Hematopoietic multipotent progenitor cell (in vitro differentiated cells): Measurements from ENCODE around the gene ST6GALNAC3. TPM values are rescaled to one million over a fixed set of nuclear protein-coding genes. Genes with fewer than 3 reads are reported as not detected.
"Not testable (repeated sequence)": the region's sequence is repeated elsewhere in the genome, so short reads cannot be mapped to it uniquely, and the experiment has no call there.

ENCODE experiments used
- DNase-seq, 3 donors: peaks; one replicate each; pipeline ENCODE4 v3.0.0-alpha.2; 2011 to 2015; ENCODE audit warnings: low read depth in 2 of 3, low spot score in 2 of 3
- total RNA-seq: library from RNA; depleted of rRNA; stranded (reverse); fragments of >200 nt; gene quantifications from one replicate; pipeline ENCODE4 v1.2.3, GENCODE V29; 2012

Gene ST6GALNAC3
- total RNA-seq, 1 donor: under 0.01 TPM

GRCh38 chr1:76317299-76317900, 242.9 kb downstream of the ST6GALNAC3 start:
- no peak for DNase-seq

GRCh38 chr1:76330991-76331603, 256.6 kb downstream of the ST6GALNAC3 start:
- DNase-seq: peak; percentile 5 to 84 (median 51)

- no peak for DNase-seq
These were observed 261.3 kb downstream of the ST6GALNAC3 start for GRCh38 chr1:76335882-76336281.

DNA sequence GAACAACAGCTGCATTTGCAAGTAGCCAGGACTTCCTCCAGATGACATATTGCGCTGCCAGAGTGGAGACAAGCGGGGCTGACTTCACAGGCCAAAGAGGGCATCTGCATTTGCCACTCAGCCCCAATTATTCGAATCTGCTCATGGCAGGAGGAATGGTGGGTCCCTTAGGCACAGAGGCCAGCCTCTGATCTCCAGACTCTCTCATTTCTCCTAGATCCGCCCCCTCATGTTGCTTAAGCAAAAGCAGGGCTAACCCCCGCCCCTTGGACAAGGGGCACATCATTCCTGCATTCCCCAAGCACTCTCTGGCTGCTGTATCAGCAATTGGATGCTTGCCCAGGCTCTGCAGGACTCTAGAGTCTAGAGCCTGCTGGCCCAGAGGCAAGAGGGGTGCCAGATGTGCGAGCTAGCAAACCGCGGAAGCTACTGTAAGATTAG, 262.4 kb downstream of the ST6GALNAC3 start:
- DNase-seq: no peak

DNA sequence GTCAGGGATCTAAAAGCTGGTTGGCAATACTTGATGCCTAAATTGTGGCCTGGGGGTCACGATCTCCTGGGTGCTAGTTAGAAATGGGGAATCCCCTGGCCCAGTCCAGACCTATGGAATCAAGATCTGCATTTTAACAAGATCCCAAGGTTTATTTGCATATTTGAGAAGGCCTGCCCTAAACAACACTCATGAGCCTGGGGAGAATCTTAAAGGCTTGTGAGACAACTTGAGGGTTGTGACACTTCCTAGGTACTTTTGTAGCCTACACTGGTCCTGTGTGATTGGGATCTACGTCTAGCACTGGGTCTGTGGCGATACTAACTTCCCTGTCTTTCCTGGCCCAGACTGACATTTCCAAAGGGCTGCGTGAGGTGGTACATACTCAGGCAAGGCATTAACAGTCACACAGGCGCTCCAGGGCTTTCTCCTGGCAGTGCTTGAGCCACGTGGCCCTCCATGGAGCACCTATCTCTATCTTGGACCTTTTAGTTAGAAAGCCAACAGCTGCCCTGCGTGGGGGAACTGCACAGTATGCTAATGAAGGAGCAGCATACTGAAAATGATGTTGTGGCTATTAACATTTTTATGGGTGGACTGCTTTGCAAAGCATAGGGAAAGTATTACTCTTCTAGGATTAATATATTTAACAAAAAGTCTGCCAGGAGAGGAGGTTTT, 263.1 kb downstream of the ST6GALNAC3 start:
- DNase-seq: no peak

DNA sequence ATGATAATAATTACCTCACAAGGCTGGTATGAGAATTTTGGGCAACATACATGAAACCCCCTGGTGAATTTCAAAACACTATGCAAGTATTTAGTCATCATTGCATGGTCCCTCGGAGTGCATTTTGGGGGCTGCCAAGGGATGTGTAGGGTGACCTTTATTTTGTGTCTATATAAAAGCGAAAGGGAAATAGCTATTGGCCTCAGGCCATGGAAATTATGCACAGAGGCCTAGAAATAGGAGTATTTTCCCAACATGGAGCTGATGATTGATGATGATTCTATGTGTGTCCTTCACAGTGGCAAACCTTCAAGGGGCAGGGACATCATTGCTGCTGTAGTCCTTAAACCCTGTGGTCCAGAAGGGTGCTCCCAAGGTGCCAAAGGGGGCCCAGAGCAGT, 265.5 kb downstream of the ST6GALNAC3 start:
- no peak for DNase-seq

- not testable (repeated sequence) for DNase-seq
These were observed 267.3 kb downstream of the ST6GALNAC3 start for GRCh38 chr1:76341816-76342215.

DNA sequence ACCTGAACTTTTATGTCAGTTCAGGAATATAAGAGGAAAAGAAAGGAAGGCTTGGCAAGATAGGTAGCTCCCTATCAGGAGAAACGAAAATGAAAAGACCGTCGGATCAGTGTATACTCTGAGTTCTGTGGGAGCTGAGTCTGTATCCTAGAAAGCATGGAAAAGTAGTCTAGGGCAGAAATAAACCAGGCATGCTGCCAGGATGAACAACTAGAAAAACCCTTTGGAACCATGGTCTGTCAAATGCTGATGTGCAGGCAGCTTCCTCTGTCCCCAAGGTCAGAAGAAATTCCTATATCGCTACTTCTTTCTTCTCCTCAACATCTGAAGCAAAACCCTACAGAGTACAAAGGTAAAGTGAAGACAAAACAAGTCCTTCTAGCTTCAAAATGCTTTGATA, 268.8 kb downstream of the ST6GALNAC3 start:
- no peak for DNase-seq

- DNase-seq: no peak
These were observed 277.1 kb downstream of the ST6GALNAC3 start for GRCh38 chr1:76351655-76352054.

GRCh38 chr1:76352741-76353435, 278.3 kb downstream of the ST6GALNAC3 start:
- no peak for DNase-seq

- DNase-seq: no peak
These were observed 279.7 kb downstream of the ST6GALNAC3 start for GRCh38 chr1:76354236-76354635.

DNA sequence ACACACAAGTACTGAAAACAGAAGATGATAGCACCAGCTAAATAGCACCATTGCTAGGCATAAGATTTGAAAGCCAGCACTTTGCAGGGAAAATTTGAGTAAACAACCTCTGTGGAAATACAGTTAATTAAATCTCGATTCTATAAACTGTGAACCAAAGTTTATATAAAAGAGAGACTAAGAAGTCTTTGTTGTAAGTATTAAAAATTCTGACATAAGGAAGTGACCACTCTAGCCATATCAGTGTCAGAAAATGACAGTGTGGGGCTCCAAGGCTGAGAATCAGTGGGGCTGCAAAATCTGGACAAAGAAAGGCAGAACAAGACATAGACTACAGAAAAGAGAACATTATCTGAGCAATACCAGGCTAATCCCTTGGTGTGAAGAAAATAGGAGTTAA, 292.2 kb downstream of the ST6GALNAC3 start:
- no peak for DNase-seq

DNA sequence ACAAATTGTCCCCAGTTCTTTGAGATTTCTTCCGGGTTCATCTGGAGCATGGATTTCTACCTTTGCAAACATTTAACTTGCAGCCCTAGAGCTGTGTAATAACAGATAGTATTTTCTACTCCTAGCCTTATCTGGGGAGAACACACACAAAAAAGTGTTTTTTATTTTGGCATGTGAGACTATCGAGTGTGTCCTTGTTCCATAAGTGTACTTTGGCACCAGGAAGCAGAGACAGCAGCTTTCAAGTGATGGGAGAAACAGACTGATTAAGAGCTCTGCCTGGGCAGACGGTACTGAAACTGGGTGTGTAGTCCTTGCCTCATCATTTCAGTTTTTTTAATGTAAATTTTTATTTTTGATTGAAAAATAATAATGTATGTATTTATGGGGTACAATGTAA, 297.4 kb downstream of the ST6GALNAC3 start:
- DNase-seq: no peak

- DNase-seq: no peak
These were observed 299.5 kb downstream of the ST6GALNAC3 start for GRCh38 chr1:76374086-76374485.

GRCh38 chr1:76377247-76377646, 302.7 kb downstream of the ST6GALNAC3 start:
- DNase-seq: no peak

DNA sequence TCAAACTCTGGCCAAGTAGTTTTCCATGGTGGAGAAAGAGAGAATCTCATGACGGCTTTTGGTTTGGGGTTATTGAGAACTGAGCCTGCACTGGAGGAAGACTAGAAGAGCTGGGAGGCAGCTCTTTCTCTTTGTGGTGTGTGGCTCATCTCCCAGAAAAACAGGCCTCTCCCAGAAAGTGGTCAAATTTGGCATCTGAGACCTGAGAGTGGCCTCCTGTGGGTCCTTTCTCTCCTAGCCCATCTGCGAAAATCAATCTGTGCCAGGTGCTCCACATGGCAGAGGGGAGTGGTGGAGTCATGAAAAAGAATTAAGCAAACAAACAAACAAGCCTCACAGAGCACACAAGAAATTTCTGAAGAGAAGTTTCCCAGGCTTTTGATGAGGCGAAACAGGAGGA, 305.0 kb downstream of the ST6GALNAC3 start:
- no peak for DNase-seq

DNA sequence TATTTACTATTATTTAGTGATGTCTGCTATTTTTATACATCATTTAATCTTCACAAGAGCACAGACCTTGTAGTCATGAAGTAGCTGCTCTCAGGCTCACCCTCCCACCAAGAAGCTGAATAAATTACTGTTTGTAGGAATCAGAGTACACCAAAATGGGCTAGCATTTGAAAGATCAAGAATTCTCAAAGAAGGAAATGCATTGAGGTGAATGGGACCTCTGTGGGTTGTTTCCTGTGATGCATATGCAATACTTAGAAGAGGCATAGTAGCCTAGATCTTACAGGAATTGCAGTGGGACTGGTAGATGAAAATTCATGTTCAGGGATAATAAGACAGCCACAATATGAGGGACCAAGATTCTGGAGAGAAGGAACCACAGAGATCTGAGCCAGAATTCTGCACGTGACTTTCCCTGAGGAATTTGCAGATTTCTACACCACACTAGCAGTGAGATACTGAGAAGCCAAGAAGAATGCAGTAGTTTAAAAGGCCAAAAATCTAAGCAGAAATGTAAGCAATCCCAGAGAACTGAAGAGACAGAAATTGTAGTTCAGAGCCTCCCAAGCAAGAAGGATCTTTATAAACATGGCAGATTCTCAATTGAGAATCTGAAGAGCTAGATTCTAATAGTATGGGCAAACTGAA, 307.0 kb downstream of the ST6GALNAC3 start:
- no peak for DNase-seq

DNA sequence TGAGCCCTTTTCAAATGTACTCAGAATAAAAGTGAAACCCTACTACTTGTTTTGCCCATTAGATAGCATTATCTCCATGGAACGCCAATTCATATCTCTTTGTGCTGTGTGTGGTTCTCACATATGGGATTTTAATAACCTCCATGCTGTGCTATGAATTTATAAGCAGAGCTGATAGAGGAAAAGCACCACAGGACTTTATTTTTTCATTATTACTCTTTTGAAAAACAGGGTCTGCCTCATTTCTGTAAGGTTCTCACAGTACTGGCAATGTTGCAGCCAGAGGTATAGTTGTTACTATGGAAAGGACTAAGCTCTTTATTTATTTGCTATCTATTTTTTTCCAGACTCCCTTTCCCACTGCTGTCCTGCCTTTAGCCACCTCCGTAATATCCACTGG, 313.7 kb downstream of the ST6GALNAC3 start:
- DNase-seq: no peak

- no peak for DNase-seq
These were observed 315.9 kb downstream of the ST6GALNAC3 start for GRCh38 chr1:76390456-76390855.

- no peak for DNase-seq
These were observed 320.5 kb downstream of the ST6GALNAC3 start for GRCh38 chr1:76395059-76395458.

DNA sequence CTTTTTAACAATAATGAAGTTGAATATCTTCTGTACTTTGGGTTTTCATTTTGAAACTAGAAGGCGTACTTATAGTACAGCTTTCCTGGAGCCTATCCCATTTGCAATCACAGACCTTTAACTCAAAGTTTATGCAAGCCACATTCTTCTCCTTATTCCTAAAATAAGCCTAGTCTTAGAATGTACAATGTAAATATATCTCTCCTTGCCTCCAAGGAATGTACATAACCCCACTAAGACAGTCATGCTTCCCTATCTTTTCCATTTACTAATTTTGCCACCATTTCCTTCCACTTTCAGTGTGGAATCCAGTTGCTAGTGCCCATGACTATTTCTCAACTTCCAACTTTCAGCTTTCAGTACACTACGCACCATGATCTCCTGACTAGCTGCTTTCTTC, 327.6 kb downstream of the ST6GALNAC3 start:
- DNase-seq: no peak
